GM21447 (cell line): ENCODE measurements around the gene WNK3.

ENCODE experiments used
- ATAC-seq: cut with Tn5 transposase; IDR thresholded peaks from one replicate; pipeline ENCODE4 v1.9.1; 2021; ENCODE audit not compliant: unreplicated experiment

The WNK3 gene

GRCh38 chrX:54246866-54247265, 111.0 kb downstream of the WNK3 start:
- no peak for ATAC-seq

- ATAC-seq: no peak
Measured at GRCh38 chrX:54238588-54238987, 119.3 kb downstream of the WNK3 start.

GRCh38 chrX:54237014-54237413, 120.8 kb downstream of the WNK3 start:
- no peak for ATAC-seq

DNA sequence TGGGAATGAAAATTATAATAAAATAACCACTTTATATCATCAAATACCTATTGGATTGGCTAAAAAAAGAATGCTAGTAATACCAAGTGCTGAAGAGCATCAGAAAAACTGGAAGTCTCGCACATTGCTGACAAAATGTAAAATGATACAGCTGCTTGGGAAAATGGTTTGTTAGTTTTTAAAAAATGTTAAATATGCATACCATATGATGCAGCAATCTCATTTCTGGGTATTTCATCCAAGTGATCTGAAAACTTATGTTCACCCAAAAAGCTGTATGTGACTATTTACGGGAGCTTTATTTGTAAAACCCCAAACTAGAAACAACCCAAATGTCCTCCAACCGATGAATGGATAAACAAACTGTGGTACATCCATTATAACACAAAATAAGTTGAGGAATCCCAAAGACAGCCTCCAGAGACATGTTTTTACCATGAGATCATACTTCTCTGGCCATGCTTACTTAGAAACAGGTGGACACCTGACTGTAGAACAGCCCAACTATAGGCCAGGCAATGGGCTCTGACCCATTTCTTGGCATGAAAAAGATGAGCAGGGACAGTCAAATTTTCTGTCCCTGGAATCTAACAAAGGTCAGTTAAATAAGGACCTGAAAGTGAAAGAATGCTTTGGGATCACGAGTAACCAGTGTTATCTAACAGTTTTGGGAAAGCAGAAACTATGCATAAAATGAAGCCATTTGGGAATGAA, 127.3 kb downstream of the WNK3 start:
- ATAC-seq: no peak

GRCh38 chrX:54223581-54223980, 134.3 kb downstream of the WNK3 start:
- no peak for ATAC-seq

DNA sequence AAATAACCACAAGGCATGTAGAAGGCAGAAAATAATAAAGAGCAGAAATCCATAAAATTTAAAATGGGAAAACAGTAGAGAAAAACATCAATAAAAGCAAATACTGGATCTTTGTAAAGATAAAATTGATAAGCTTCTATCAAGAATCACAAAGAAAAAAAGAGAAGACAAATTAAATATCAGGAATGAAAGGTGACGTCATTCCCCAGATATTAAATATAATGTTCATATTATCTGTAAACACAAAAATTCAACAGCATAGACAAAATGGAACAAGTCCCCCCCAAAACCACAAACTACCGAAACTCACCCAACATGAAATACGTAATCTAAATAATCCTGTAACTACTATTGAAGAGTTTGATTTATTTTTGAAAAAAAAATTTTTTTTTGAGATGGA, 144.2 kb downstream of the WNK3 start:
- ATAC-seq: no peak

DNA sequence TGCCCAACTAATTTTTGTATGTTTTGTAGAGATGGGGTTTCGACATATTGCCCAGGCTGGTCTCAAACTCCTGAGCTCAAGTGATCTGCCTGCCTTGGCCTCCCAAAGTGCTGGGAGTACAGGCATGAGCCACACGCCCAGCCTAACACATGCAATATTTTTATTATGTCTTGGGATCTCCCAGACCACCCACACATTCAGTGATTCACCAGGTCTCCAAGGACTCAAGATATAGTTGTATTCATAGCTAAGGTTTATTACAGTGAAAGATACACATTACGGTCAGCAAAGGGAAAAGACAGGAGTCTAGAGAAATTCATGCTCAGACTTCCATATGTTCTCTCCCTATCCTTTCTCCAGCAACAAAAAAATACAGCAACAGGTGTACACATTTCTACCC, 149.3 kb downstream of the WNK3 start:
- no peak for ATAC-seq

DNA sequence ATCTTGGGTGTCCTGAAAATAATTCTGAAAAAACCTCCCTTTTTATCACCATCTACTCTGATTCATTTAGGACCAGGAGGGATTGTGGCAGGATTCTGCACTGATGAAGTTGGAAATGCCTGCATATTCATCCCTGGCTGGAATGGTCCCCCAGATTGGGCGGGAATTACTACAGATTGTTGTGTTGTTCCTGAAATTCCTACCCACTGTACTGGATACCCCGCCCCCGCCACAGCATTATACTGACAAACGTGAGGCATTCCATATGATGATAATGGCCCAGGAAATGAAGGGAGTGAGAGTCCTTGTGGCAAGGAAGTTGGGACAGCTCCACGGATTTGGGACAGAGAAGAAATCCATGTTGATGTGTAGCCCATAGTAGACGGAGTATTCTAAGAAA, 159.6 kb downstream of the WNK3 start:
- no peak for ATAC-seq

DNA sequence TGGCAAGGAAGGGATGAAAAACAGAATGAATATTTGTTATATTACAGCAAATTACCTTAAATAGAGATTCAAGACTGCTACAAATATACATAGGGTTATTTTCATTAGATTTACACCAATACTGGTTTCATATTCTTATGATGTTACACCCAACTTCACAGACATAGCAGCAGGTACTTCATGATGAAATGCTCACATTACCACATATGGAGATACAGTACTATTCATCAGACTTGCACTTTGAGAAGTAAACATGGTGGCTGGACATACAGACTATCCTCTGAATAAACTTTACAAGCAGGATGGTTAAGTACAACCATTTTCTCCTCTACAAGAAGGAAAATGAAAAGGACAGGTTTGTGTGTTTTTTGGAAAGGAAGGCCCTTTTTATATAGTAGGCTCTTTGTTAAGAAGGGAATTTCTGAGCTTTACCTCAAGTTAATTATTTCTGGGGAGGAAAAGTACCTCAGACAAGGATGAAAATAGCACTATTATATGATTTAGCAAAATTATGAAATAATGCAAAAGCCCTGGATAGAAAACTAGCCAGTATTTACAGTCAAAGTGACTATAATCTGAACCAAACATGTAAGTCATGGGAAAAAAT, 162.8 kb downstream of the WNK3 start:
- ATAC-seq: no peak

- no peak for ATAC-seq
Measured at GRCh38 chrX:54193085-54193821, 164.6 kb downstream of the WNK3 start.

DNA sequence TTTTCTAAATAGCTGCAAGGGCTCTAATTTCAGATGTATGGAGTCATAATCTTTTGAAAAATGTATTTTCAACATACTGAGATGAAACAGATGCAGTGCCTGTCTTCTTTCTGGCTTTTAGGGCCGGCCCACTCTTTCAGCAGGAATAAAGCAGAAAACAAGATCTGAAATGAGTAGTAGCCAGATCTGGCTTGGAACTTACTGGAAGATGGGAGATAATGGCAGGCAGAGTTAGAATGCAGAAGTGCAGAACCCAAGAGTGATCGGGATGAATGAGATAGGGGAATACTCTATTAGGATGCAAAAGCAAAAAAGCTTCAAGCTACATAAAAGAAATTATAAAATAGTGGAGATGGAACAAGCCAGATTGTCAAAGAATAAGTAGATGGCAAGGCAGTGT, 173.4 kb downstream of the WNK3 start:
- no peak for ATAC-seq

- peak; percentile 71 for ATAC-seq
Measured at GRCh38 chrX:54182864-54183613, 174.8 kb downstream of the WNK3 start, which contains the start of gene FAM120C. FAM120C (minus strand) TSS chrX:54183254; CDS start chrX:54183198, 56 bp downstream.

GRCh38 chrX:54182194-54182863, 175.5 kb downstream of the WNK3 start:
- ATAC-seq: peak; percentile 66

DNA sequence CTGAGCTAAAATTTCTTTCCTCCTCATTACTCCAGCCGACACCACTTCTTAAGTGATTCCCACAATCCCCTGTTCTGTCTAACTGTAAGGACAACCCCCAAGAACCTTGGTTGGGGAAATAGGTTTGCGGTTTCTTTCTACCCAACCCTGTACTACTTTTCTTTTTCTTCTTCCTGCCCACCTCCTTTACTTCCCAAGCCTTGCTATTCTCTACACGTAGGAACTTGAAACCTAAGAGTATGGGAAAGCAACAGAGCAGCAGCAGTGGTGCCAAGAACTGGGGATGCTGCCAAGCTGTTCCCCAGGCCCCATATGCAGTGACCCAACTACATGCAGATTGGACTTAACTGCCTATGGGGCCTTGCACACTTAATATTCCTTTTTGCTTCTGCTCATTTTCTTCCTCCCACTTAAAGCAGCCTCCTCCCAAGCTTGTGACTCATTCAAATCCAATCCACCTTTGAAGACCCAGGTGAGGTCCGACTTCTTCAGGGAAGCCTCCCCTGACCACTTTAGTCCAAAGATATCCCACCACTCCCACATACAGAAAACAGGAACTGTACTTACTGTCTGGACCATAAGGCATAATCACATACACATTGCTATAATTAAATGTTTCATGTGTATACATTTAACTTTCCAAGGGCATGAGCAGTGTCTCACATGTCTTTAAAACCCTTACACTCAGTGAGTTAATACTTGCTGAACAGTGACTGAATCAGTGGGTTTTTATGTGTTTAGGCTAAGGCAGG, 176.5 kb downstream of the WNK3 start:
- ATAC-seq: no peak

DNA sequence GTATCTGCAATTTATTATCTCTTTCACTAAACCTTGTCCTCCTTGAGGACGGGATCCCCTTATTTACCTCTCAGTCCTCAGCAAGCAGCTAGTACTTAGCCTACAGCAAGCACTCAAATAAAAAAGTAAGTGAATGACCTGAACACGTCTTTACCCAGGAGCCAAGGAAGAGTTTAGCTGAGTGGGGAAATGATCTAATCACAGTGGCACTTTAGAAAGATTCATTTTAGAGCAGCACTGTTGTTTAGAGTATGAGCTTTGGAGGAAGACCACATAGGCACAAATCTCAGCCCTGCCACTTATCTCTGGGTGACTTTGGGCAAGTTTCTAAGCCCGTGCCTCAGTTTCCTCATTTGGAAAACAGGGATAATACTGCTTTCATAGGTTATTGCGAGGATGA, 177.4 kb downstream of the WNK3 start:
- ATAC-seq: no peak

DNA sequence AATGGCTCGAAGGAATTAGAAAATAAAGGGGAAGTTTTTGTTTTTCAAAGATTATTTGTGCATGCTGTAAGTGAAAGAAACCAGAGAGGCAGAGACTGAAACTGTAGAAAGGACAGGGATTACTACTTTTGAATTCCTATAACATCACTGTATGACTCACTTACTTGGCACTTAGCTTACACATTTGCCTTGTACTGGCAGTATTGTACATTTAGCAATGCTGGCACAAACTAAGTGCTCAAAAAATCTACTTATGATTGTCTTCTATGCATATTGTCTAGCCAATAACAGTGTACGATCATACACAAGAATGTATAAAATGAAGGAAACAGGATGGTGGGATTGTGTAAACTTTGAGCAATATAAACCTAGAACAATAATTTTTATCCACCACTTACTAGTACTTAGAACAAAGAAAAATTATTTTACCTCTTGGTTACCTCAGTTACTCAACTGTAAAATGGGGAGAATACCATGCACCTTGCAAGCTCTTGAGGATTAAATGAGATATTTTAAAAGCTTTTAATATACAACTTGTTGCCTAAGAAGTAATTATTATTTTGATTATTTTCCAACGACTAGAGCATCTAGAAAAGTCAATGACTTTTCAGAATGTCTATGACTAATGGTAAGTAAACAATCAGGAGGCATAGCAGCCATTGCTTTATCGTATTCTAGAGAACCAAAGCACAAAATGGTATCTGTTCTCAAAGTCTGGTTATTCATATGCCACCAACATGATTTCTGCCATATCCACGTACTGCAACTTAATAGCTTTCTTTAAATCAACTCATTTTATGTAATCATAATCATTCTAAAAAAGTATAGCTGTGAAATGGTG, 179.5 kb downstream of the WNK3 start:
- ATAC-seq: no peak

DNA sequence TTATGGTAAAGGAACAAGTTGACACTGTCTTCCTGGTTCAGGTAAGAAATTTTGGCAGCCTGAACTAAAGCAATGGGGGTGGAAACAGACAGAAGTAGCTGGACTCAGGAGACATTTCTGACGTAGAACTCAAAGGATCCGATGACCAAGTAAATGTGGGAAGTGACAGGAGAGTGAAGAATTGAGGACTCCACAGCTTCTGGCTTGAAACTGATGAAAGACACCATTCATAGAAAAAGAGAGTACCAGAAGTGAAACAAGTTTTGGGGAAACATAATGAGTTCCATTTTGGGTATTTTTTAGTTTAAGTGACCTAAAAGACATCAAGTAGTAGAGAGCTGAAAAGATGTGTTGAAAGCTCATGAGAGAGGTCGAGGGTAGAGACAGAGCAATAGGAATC, 180.5 kb downstream of the WNK3 start:
- no peak for ATAC-seq

DNA sequence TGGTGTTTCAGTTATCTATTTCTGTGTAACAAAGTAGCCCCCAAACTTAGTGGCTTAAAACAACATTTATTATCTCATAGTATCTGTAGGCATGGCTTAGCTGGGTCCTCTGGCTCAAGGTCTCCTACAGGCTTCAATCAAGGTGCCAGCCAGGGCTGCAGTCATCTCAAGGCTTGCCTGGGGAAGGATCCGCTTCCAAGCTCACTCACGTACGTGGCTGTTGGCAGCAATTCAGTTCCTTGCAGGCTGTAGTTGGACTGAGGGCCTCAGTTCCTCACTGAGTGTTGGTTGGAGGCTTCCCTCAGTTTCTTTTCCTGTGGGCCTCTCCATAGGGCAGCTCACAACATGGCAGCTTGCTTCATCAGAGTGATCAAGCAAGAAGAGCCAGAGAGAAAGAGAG, 184.1 kb downstream of the WNK3 start:
- ATAC-seq: no peak

DNA sequence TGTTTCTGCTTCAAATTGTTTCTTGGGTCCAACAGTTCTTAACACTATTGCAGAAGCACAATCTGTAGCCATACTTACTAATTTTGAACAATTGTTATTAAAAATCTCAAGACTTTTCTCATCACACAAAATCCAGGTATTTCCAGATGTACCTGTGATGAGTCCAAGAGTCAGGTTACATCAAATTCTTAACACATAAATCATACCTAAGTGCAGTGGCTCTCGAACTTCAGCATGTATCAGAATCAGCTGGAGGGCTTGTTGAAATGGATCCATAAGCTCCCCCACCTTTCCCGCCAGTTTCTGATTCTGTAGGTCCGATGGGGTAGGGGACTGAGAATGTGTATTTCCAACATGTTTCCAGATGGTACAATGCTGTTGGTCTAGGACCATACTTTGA, 185.4 kb downstream of the WNK3 start:
- no peak for ATAC-seq
